ENCODE measurements around the gene HMGCS2. TPM values are rescaled to one million over a fixed set of nuclear protein-coding genes. Genes with fewer than 3 reads are reported as not detected.

Gene HMGCS2
- total and polyA plus RNA-seq, 7 donors, result 0.10 to 55.2 (median 14.1) TPM

DNA sequence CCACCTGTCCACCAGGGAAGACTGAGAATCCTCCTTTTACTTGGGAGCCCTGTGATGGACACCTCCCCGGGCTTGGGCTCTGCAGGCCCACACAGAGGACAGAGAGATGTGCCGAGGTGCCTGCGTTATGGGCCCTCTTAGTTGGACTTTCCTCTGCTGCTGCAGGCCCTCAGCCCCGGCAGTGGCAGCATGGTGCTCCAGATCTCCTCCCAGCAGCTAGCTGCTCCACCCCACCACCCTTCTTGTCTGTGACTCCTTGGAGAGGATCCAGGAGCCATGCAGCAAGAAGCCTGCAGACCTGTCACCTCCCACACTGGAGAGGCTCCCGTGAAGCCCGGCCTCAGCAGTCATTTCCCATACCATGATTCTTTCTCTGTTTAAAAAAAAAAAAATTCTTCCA lies 29.6 kb downstream of the HMGCS2 start:
- intact Hi-C loops (cut with DNase I), result no loop called here
- no peaks in the 10 kb centered on the region for H3K36me3 ChIP-seq (ENCODE audit: insufficient read depth in 1 of 2, low read depth in 1 of 2)
- H3K4me3 ChIP-seq, result no peak overlapping the region
- no peaks in the 10 kb centered on the region for H3K9me3 ChIP-seq
- no peak overlapping the region for H3K27ac ChIP-seq
- ATAC-seq (no peak), DNase-seq (no peak)
- WGBS, 3 donors, result 86 to 94% (median 86%) methylated on average over 6 of the region's 6 CpGs
- TF ChIP-seq, protein P1, sequence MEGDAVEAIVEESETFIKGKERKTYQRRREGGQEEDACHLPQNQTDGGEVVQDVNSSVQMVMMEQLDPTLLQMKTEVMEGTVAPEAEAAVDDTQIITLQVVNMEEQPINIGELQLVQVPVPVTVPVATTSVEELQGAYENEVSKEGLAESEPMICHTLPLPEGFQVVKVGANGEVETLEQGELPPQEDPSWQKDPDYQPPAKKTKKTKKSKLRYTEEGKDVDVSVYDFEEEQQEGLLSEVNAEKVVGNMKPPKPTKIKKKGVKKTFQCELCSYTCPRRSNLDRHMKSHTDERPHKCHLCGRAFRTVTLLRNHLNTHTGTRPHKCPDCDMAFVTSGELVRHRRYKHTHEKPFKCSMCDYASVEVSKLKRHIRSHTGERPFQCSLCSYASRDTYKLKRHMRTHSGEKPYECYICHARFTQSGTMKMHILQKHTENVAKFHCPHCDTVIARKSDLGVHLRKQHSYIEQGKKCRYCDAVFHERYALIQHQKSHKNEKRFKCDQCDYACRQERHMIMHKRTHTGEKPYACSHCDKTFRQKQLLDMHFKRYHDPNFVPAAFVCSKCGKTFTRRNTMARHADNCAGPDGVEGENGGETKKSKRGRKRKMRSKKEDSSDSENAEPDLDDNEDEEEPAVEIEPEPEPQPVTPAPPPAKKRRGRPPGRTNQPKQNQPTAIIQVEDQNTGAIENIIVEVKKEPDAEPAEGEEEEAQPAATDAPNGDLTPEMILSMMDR (IDR thresholded peaks at IDR 0.05), result no peak
- H3K4me1 ChIP-seq, result peaks cover 5% of the 10 kb centered on the region
- no peaks in the 10 kb centered on the region for H3K27me3 ChIP-seq (ENCODE audit: insufficient read depth in 3 of 3, low read length in 2 of 3)

DNA sequence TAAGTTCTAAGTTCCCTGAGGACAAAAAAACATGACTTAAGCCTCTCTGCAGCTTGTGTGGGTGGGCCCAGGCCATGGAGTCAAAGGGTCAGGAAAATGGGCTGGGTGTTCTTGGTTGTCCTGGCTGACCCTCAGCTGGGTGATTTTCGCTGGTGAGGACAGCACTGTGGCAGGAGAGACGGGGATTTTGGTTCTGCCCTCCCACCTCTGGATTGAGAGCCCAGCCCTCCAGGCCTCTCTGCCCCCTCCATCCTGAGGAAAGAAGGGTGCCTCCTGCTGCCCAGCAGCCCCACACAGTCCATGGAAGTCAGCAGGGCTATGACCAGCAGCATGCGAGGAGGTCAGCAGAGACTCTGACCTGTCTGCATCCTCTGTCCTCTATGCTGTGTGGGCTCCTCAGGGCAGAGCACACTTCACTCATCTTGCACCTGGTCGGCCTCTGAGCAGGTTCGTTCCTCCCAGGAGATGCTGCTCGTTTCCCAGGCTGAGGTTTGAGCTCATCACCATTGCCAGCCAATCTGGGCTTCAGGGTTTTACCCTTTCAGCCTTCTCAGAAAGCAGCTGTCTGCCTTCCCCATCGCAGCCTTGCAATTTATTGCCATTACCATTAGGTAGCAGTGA lies 30.5 kb downstream of the HMGCS2 start:
- intact Hi-C loops (cut with DNase I), result no loop called here
- Histone ChIP-seq H3K27me3 (ENCODE audit: insufficient read depth in 3 of 3, low read length in 2 of 3) (no peaks in the 10 kb centered on the region), H3K9me3 (no peaks in the 10 kb centered on the region), H3K4me3 (no peak overlapping the region), H3K27ac (no peak overlapping the region), H3K36me3 (ENCODE audit: insufficient read depth in 1 of 2, low read depth in 1 of 2) (no peaks in the 10 kb centered on the region), H3K4me1 (peaks cover 5% of the 10 kb centered on the region)
- TF ChIP-seq, protein P1 (IDR thresholded peaks at IDR 0.05), result no peak
- DNase-seq (no peak), ATAC-seq (no peak)
- 62 to 81% (median 71%) methylated on average over 7 of the region's 7 CpGs for WGBS, 3 donors

DNA sequence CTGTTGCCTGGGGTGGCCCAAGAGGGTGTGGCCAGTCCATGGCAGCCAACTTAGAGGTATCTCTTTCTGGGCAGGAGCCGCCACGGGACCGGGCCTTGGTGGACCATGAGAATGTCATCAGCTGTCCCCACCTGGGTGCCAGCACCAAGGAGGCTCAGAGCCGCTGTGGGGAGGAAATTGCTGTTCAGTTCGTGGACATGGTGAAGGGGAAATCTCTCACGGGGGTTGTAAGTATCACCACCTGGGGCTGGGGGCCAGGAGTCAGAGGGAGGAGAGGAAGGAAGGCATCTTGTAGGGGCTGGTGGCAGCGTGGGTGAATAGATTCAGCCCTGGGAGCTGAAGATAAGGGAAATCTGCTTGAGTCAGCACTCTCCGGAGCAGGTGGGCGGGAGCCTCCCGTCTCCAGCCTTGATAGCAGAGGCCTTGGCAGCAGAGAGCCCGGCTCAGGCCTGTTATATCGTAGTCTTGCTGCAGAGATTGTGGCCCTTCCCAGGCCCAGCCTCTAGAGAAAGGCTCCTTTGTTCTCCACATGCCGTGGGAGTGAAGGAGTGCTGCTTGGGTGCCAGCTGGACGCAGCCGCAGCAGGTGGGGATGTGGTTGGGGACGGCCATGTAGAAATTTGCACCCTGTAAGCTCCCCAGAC lies 31.5 kb downstream of the HMGCS2 start:
- Histone ChIP-seq H3K4me3 (no peak overlapping the region), H3K9me3 (no peaks in the 10 kb centered on the region), H3K27ac (no peak overlapping the region), H3K36me3 (ENCODE audit: insufficient read depth in 1 of 2, low read depth in 1 of 2) (no peaks in the 10 kb centered on the region), H3K27me3 (ENCODE audit: insufficient read depth in 3 of 3, low read length in 2 of 3) (no peaks in the 10 kb centered on the region), H3K4me1 (peaks cover 3% of the 10 kb centered on the region)
- 32 to 53% (median 43%) methylated on average over 16 of the region's 16 CpGs for WGBS, 3 donors
- ATAC-seq, result peak in 1 of 4 donors; percentile 20
- TF ChIP-seq, protein P1 (IDR thresholded peaks at IDR 0.05), result no peak
- DNase-seq, result no peak
- intact Hi-C loops (cut with DNase I), result no loop called here

DNA sequence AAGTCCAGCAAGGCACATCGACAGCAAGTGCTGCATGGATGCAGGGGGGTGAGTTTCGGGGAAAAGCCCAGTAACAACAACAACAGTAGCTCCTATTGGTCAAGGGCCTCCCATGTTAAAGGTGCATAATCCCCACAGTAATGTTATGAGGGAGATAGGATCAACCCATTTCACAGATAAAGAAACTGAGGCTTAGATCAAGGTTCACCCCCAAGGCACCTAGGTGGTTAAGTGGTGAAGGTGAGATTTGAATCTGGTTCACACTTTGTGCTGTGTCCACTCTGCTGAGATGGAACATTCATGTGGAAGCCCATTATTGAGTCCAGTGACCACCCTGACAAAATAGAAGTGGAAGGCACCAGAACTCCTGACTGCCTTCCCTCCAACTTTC lies 32.1 kb downstream of the HMGCS2 start:
- H3K36me3 ChIP-seq (ENCODE audit: insufficient read depth in 1 of 2, low read depth in 1 of 2), result no peaks in the 10 kb centered on the region
- no peaks in the 10 kb centered on the region for H3K4me1 ChIP-seq
- H3K9me3 ChIP-seq, result no peaks in the 10 kb centered on the region
- TF ChIP-seq, protein P1 (IDR thresholded peaks at IDR 0.05), result no peak
- intact Hi-C loops (cut with DNase I), result no loop called here
- 93 to 97% (median 95%) methylated on average over 2 of the region's 2 CpGs for WGBS, 3 donors
- no peaks in the 10 kb centered on the region for H3K27me3 ChIP-seq (ENCODE audit: insufficient read depth in 3 of 3, low read length in 2 of 3)
- no peak overlapping the region for H3K27ac ChIP-seq
- DNase-seq (no peak), ATAC-seq (no peak)
- H3K4me3 ChIP-seq, result no peak overlapping the region

All from psoas muscle (tissue), 8 donors.